IgD-negative memory B cell (primary cell): Measurements from ENCODE around the gene SEC14L6. TPM values are rescaled to one million over a fixed set of nuclear protein-coding genes. Genes with fewer than 3 reads are reported as not detected.

ENCODE experiments used
- H3K27ac Mint-ChIP-seq, 3 donors: one replicate each; pipeline ENCODE4 v1.8.0; 2020 to 2022; ENCODE audit warnings: mild to moderate bottlenecking in 3 of 3, mixed read lengths in 3 of 3, moderate library complexity in 1 of 3
- H3K27me3 Mint-ChIP-seq: one replicate; pipeline ENCODE4 v1.8.0; 2021; ENCODE audit warnings: mixed read lengths
- H3K36me3 Mint-ChIP-seq: one replicate; pipeline ENCODE4 v1.8.0; 2020; ENCODE audit warnings: mild to moderate bottlenecking, mixed read lengths
- H3K4me1 Mint-ChIP-seq, 3 donors: one replicate each; pipeline ENCODE4 v1.8.0; 2020 to 2022; ENCODE audit warnings: mixed read lengths in 3 of 3, mild to moderate bottlenecking in 1 of 3
- H3K4me3 Mint-ChIP-seq, 4 donors: one replicate each; pipeline ENCODE4 v1.8.0; 2020 to 2022; ENCODE audit warnings: mild to moderate bottlenecking in 4 of 4, mixed read lengths in 4 of 4, moderate library complexity in 3 of 4
- H3K9me3 Mint-ChIP-seq, 3 donors: one replicate each; pipeline ENCODE4 v1.8.0; 2020 to 2021; ENCODE audit warnings: mixed read lengths in 3 of 3, mild to moderate bottlenecking in 1 of 3
- polyA plus RNA-seq: library from polyadenylated mRNA; unstranded; fragments of 300-500 nt; fragmentation: Illumina TruSeq; gene quantifications from one replicate; pipeline ENCODE4 v1.2.3, GENCODE V29; 2021

The SEC14L6 gene
- polyA plus RNA-seq, 1 donor from 2014 or later, result not detected

- Mint-ChIP-seq H3K36me3 (peaks cover 2% of the 10 kb centered on the region), H3K4me1 (peaks cover 2 to 3% (median 2%) of the 10 kb centered on the region in 3 donors), H3K27me3 (no peaks in the 10 kb centered on the region), H3K27ac (no peak overlapping the region), H3K9me3 (no peaks in the 10 kb centered on the region), H3K4me3 (no peak overlapping the region)
These were observed 14.6 kb downstream of the SEC14L6 start for GRCh38 chr22:30531651-30532608.

- Mint-ChIP-seq H3K27me3 (peaks cover 6% of the 10 kb centered on the region), H3K36me3 (no peaks in the 10 kb centered on the region), H3K27ac (no peak overlapping the region)
These were observed 19.9 kb downstream of the SEC14L6 start for GRCh38 chr22:30526656-30527055.

GRCh38 chr22:30523646-30524489 lies 22.7 kb downstream of the SEC14L6 start:
- H3K27me3 Mint-ChIP-seq, result peaks cover 6% of the 10 kb centered on the region
- peaks cover 0 to 2% (median 0%) of the 10 kb centered on the region in 3 donors for H3K9me3 Mint-ChIP-seq
- H3K4me1 Mint-ChIP-seq, result no peaks in the 10 kb centered on the region
- H3K36me3 Mint-ChIP-seq, result no peaks in the 10 kb centered on the region
- H3K27ac Mint-ChIP-seq, result no peak overlapping the region
- H3K4me3 Mint-ChIP-seq, result no peak overlapping the region

More at GRCh38 chr22:30526656-30527055, 19.9 kb downstream of the SEC14L6 start:
- peaks cover 0 to 2% (median 0%) of the 10 kb centered on the region in 3 donors for H3K9me3 Mint-ChIP-seq
- H3K4me3 Mint-ChIP-seq, result no peak overlapping the region
- no peaks in the 10 kb centered on the region for H3K4me1 Mint-ChIP-seq

GRCh38 chr22:30521368-30522156 lies 25.0 kb downstream of the SEC14L6 start:
- Mint-ChIP-seq H3K27me3 (peaks cover 9% of the 10 kb centered on the region), H3K4me3 (no peak overlapping the region), H3K36me3 (no peaks in the 10 kb centered on the region), H3K9me3 (peaks cover 0 to 2% (median 0%) of the 10 kb centered on the region in 3 donors), H3K4me1 (no peaks in the 10 kb centered on the region), H3K27ac (no peak overlapping the region)

GRCh38 chr22:30519842-30520425 lies 26.6 kb downstream of the SEC14L6 start:
- no peaks in the 10 kb centered on the region for H3K36me3 Mint-ChIP-seq
- H3K27ac Mint-ChIP-seq, result no peak overlapping the region
- H3K4me3 Mint-ChIP-seq, result no peak overlapping the region
- H3K27me3 Mint-ChIP-seq, result peaks cover 8% of the 10 kb centered on the region
- H3K4me1 Mint-ChIP-seq, result no peaks in the 10 kb centered on the region
- peaks cover 0 to 2% (median 0%) of the 10 kb centered on the region in 3 donors for H3K9me3 Mint-ChIP-seq

- Mint-ChIP-seq H3K4me3 (no peak overlapping the region), H3K36me3 (no peaks in the 10 kb centered on the region), H3K27me3 (peaks cover 7% of the 10 kb centered on the region), H3K4me1 (no peaks in the 10 kb centered on the region), H3K27ac (no peak overlapping the region), H3K9me3 (no peaks in the 10 kb centered on the region)
These were observed 29.8 kb downstream of the SEC14L6 start for GRCh38 chr22:30516731-30517130.

- Mint-ChIP-seq H3K4me3 (no peak overlapping the region), H3K4me1 (no peaks in the 10 kb centered on the region), H3K27me3 (peaks cover 7% of the 10 kb centered on the region), H3K27ac (no peak overlapping the region), H3K36me3 (no peaks in the 10 kb centered on the region), H3K9me3 (no peaks in the 10 kb centered on the region)
These were observed 30.3 kb downstream of the SEC14L6 start for GRCh38 chr22:30516273-30516672.

GRCh38 chr22:30514252-30514651 lies 32.3 kb downstream of the SEC14L6 start:
- no peak overlapping the region for H3K4me3 Mint-ChIP-seq
- no peaks in the 10 kb centered on the region for H3K9me3 Mint-ChIP-seq
- H3K27ac Mint-ChIP-seq, result no peak overlapping the region
- no peaks in the 10 kb centered on the region for H3K4me1 Mint-ChIP-seq
- H3K27me3 Mint-ChIP-seq, result peaks cover 7% of the 10 kb centered on the region
- no peaks in the 10 kb centered on the region for H3K36me3 Mint-ChIP-seq

- H3K36me3 Mint-ChIP-seq, result no peaks in the 10 kb centered on the region
- H3K4me1 Mint-ChIP-seq, result no peaks in the 10 kb centered on the region
- H3K27ac Mint-ChIP-seq, result no peak overlapping the region
- H3K9me3 Mint-ChIP-seq, result no peaks in the 10 kb centered on the region
- peaks cover 7% of the 10 kb centered on the region for H3K27me3 Mint-ChIP-seq
- H3K4me3 Mint-ChIP-seq, result no peak overlapping the region
These were observed 33.1 kb downstream of the SEC14L6 start for GRCh38 chr22:30513462-30513861.

- Mint-ChIP-seq H3K36me3 (no peaks in the 10 kb centered on the region), H3K27me3 (peaks cover 10% of the 10 kb centered on the region), H3K9me3 (no peaks in the 10 kb centered on the region), H3K4me1 (no peaks in the 10 kb centered on the region), H3K4me3 (no peak overlapping the region), H3K27ac (no peak overlapping the region)
These were observed 34.6 kb downstream of the SEC14L6 start for GRCh38 chr22:30511911-30512310.

GRCh38 chr22:30511109-30511508 lies 35.4 kb downstream of the SEC14L6 start:
- no peak overlapping the region for H3K4me3 Mint-ChIP-seq

GRCh38 chr22:30508216-30508615 lies 38.3 kb downstream of the SEC14L6 start:
- no peak overlapping the region for H3K27ac Mint-ChIP-seq
- H3K4me3 Mint-ChIP-seq, result no peak overlapping the region
- peaks cover 0 to 1% (median 0%) of the 10 kb centered on the region in 3 donors for H3K9me3 Mint-ChIP-seq
- H3K27me3 Mint-ChIP-seq, result peaks cover 22% of the 10 kb centered on the region
- no peaks in the 10 kb centered on the region for H3K4me1 Mint-ChIP-seq
- H3K36me3 Mint-ChIP-seq, result no peaks in the 10 kb centered on the region

More at GRCh38 chr22:30511109-30511508, 35.4 kb downstream of the SEC14L6 start:
- Mint-ChIP-seq H3K27me3 (peaks cover 9% of the 10 kb centered on the region), H3K36me3 (no peaks in the 10 kb centered on the region), H3K9me3 (peaks cover 0 to 1% (median 0%) of the 10 kb centered on the region in 3 donors), H3K4me1 (no peaks in the 10 kb centered on the region), H3K27ac (no peak overlapping the region)

- H3K36me3 Mint-ChIP-seq, result no peaks in the 10 kb centered on the region
- H3K27me3 Mint-ChIP-seq, result peaks cover 22% of the 10 kb centered on the region
- H3K9me3 Mint-ChIP-seq, result peaks cover 0 to 1% (median 0%) of the 10 kb centered on the region in 3 donors
These were observed 38.9 kb downstream of the SEC14L6 start for GRCh38 chr22:30507670-30508069.

GRCh38 chr22:30506507-30506968 lies 40.0 kb downstream of the SEC14L6 start:
- Mint-ChIP-seq H3K27me3 (peaks cover 25% of the 10 kb centered on the region), H3K9me3 (peaks cover 0 to 1% (median 0%) of the 10 kb centered on the region in 3 donors), H3K4me1 (no peaks in the 10 kb centered on the region), H3K36me3 (no peaks in the 10 kb centered on the region), H3K27ac (no peak overlapping the region), H3K4me3 (no peak overlapping the region)

More at GRCh38 chr22:30507670-30508069, 38.9 kb downstream of the SEC14L6 start:
- no peak overlapping the region for H3K27ac Mint-ChIP-seq
- H3K4me1 Mint-ChIP-seq, result no peaks in the 10 kb centered on the region
- H3K4me3 Mint-ChIP-seq, result no peak overlapping the region
